Naive thymus-derived CD4-positive, alpha-beta T cell (primary cell): Measurements from ENCODE around the gene DUSP6. TPM values are rescaled to one million over a fixed set of nuclear protein-coding genes. Genes with fewer than 3 reads are reported as not detected.
A peak's percentile ranks its signal among the peaks of the same experiment; 100 is the strongest.

Experiments used
- ATAC-seq: fragments of 150-1000 bp; cut with Tn5 transposase; 2 replicates; pipeline ENCODE4 v1.10.0; 2021; ENCODE audit warnings: mild to moderate bottlenecking, moderate library complexity
- CTCF ChIA-PET: fragments of 350-600 bp; sonication (Branson Sonifier 250); formaldehyde crosslinking; loops from one replicate; lab custom pipeline; 2021; ENCODE audit warnings: antibody characterized with exemption; lab: Charles Lee
- POLR2A ChIA-PET: fragments of 350-600 bp; sonication (Branson Sonifier 250); formaldehyde crosslinking; loops from one replicate; lab custom pipeline; 2021; ENCODE audit warnings: antibody characterized with exemption, inconsistent platforms; lab: Charles Lee
- DNase-seq, 9 donors: peaks; one replicate each; pipeline versions ENCODE4 v3.0.0 to v3.0.0-alpha.2; 2020 to 2022; ENCODE audit warnings: mixed read lengths in 1 of 9
- H3K27ac ChIP-seq: one replicate; pipeline ENCODE4 v1.7.0; 2013; ENCODE audit warnings: mild to moderate bottlenecking, low read depth, low read length, moderate library complexity
- H3K27me3 ChIP-seq, 2 donors: one replicate each; pipeline ENCODE4 v1.7.0; 2013; ENCODE audit warnings: low read length in 2 of 2, mild to moderate bottlenecking in 2 of 2, moderate library complexity in 2 of 2; ENCODE audit not compliant: control insufficient read depth in 2 of 2, insufficient read depth in 2 of 2
- H3K36me3 ChIP-seq, 3 experiments: 1 replicate in 2 of 3; 2 replicates in 1 of 3; pipeline ENCODE4 v1.7.0; 2013; ENCODE audit warnings: low read length in 3 of 3, mild to moderate bottlenecking in 3 of 3, moderate library complexity in 1 of 3; ENCODE audit not compliant: insufficient read depth in 3 of 3, control insufficient read depth in 2 of 3
- H3K4me1 ChIP-seq, 2 donors: one replicate each; pipeline ENCODE4 v1.7.0; 2013; ENCODE audit warnings: low read length in 2 of 2, mild to moderate bottlenecking in 2 of 2, moderate library complexity in 1 of 2; ENCODE audit not compliant: control insufficient read depth in 2 of 2, insufficient read depth in 2 of 2
- H3K4me3 ChIP-seq: 2 replicates; pipeline ENCODE4 v1.7.0; 2013; ENCODE audit warnings: mild to moderate bottlenecking, low read length
- H3K9me3 ChIP-seq, 3 experiments: 1 replicate in 2 of 3; 2 replicates in 1 of 3; pipeline ENCODE4 v1.7.0; 2013; ENCODE audit warnings: low read length in 3 of 3; ENCODE audit not compliant: control insufficient read depth in 2 of 3
- H3K27ac Mint-ChIP-seq, 9 donors: one replicate each; pipeline ENCODE4 v1.8.0; 2020 to 2022; ENCODE audit warnings: mixed read lengths in 9 of 9, mild to moderate bottlenecking in 8 of 9, moderate library complexity in 5 of 9, inconsistent platforms in 2 of 9
- H3K27me3 Mint-ChIP-seq, 5 donors: one replicate each; pipeline ENCODE4 v1.8.0; 2021 to 2022; ENCODE audit warnings: mixed read lengths in 5 of 5, mild to moderate bottlenecking in 1 of 5
- H3K36me3 Mint-ChIP-seq, 5 donors: one replicate each; pipeline ENCODE4 v1.8.0; 2020 to 2022; ENCODE audit warnings: mixed read lengths in 5 of 5, mild to moderate bottlenecking in 3 of 5, inconsistent platforms in 1 of 5
- H3K4me1 Mint-ChIP-seq, 7 donors: one replicate each; pipeline ENCODE4 v1.8.0; 2020 to 2022; ENCODE audit warnings: mixed read lengths in 7 of 7, mild to moderate bottlenecking in 3 of 7, inconsistent platforms in 1 of 7
- H3K4me3 Mint-ChIP-seq, 10 donors: one replicate each; pipeline ENCODE4 v1.8.0; 2020 to 2022; ENCODE audit warnings: mild to moderate bottlenecking in 10 of 10, mixed read lengths in 10 of 10, moderate library complexity in 6 of 10, inconsistent platforms in 2 of 10
- H3K9me3 Mint-ChIP-seq, 11 donors: one replicate each; pipeline ENCODE4 v1.8.0; 2020 to 2022; ENCODE audit warnings: mixed read lengths in 11 of 11, mild to moderate bottlenecking in 4 of 11, inconsistent platforms in 1 of 11, moderate library complexity in 1 of 11
- intact Hi-C, 2 donors: fragments of 100-400 bp; cut with micrococcal nuclease; formaldehyde crosslinking; loops; one replicate each; pipeline ENCODE4 v1.15.1; 2023
- polyA plus RNA-seq, 2 donors: library from polyadenylated mRNA; unstranded; fragments of 300-500 nt; fragmentation: Illumina TruSeq; gene quantifications; one replicate each; pipeline ENCODE4 v1.2.3, GENCODE V29; 2021
- total RNA-seq, 6 experiments: library from RNA in 5 of 6; stranded (reverse) in 5 of 6; gene quantifications; 1 replicate in 5 of 6; 2 replicates in 1 of 6; pipeline ENCODE4 v1.2.3 and lab custom pipeline; 2021 to 2026

The DUSP6 gene
- total and polyA plus RNA-seq, 7 experiments from 2014 or later = 0.45 to 225 (median 2.8) TPM

DNA sequence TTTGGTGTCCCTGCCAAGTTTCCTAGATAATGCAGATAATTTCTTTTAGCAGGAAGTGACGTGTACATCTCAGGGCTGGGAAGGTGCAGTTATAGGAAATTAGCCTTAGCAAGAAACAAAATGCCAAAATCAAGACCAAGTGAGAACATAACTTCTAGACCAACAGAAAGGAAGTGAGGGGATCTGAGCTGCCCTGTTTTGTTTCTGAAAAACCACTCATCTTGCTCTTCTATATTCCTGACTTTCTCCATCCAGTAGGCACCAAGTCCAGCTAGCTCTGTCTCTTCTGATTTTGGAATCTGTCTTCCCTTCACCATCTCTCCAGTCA is 23.9 kb upstream of the DUSP6 start:
- H3K4me3 Mint-ChIP-seq = peak overlapping the region in 1 of 10 donors; percentile 29
- no peaks in the 10 kb centered on the region for H3K36me3 ChIP-seq
- H3K36me3 Mint-ChIP-seq = peaks cover 0 to 13% (median 0%) of the 10 kb centered on the region in 5 donors
- H3K9me3 ChIP-seq = no peaks in the 10 kb centered on the region
- peaks cover 0 to 2% (median 0%) of the 10 kb centered on the region in 11 donors for H3K9me3 Mint-ChIP-seq
- peak overlapping the region in 1 of 9 donors; percentile 59 for H3K27ac Mint-ChIP-seq
- POLR2A ChIA-PET = no interaction called here
- intact Hi-C loops = no loop called here
- DNase-seq = no peak
- peaks cover 0 to 41% (median 0%) of the 10 kb centered on the region in 7 donors for H3K4me1 Mint-ChIP-seq
- H3K27ac ChIP-seq = no peak overlapping the region
- peaks cover 0 to 12% of the 10 kb centered on the region in 2 donors for H3K4me1 ChIP-seq
- H3K27me3 Mint-ChIP-seq = no peaks in the 10 kb centered on the region
- ATAC-seq = no peak
- CTCF ChIA-PET = no interaction called here
- no peak overlapping the region for H3K4me3 ChIP-seq
- H3K27me3 ChIP-seq = no peaks in the 10 kb centered on the region

DNA sequence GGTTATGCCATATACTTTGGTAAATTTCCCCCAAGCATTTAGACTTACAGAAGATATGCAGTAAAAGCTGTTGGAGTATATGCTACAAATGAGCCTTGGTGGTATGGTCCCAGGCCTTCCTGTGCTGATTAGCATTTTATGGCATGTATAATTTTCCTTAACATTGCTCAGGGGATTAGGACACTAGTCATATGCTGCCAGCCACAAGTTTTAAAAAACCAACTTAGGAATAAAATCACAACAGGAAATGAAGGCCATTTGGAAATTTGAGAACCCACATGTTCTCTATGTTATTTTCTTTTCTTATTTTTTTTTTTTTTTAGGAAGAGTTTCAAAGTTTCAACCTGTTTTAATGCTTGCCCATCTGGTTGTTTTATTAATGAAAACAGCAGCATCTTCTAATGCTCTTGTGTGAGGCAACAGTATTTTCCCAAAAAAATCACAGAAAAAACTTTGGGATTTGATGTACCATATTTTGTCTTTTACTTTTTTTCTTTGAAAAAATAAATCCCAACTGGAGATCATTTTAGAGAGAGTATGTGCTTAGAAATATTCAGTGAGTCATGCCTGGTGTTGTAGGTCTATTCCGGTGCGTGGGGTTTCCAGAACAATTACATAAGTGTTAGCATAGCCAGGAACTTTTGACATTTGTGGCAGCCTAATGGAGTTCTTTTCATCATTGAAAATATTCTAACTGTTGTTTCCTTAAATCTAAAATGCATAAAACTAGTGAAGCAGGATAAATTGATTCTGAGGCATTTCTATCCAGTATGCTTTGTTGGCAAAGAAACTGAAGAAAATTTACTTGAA is 21.7 kb upstream of the DUSP6 start:
- no peaks in the 10 kb centered on the region for H3K36me3 ChIP-seq
- no peaks in the 10 kb centered on the region for H3K27me3 ChIP-seq
- no peak overlapping the region for H3K27ac Mint-ChIP-seq
- H3K4me3 Mint-ChIP-seq = no peak overlapping the region
- peaks cover 0 to 2% (median 0%) of the 10 kb centered on the region in 11 donors for H3K9me3 Mint-ChIP-seq
- no peaks in the 10 kb centered on the region for H3K27me3 Mint-ChIP-seq
- no peaks in the 10 kb centered on the region for H3K9me3 ChIP-seq
- H3K27ac ChIP-seq = no peak overlapping the region
- DNase-seq = no peak
- H3K36me3 Mint-ChIP-seq = peaks cover 0 to 13% (median 0%) of the 10 kb centered on the region in 5 donors
- POLR2A ChIA-PET = no interaction called here
- no peak for ATAC-seq
- intact Hi-C loops = no loop called here
- H3K4me3 ChIP-seq = no peak overlapping the region
- H3K4me1 Mint-ChIP-seq = peaks cover 0 to 46% (median 4%) of the 10 kb centered on the region in 7 donors
- H3K4me1 ChIP-seq = peaks cover 0 to 12% of the 10 kb centered on the region in 2 donors
- CTCF ChIA-PET = no interaction called here

DNA sequence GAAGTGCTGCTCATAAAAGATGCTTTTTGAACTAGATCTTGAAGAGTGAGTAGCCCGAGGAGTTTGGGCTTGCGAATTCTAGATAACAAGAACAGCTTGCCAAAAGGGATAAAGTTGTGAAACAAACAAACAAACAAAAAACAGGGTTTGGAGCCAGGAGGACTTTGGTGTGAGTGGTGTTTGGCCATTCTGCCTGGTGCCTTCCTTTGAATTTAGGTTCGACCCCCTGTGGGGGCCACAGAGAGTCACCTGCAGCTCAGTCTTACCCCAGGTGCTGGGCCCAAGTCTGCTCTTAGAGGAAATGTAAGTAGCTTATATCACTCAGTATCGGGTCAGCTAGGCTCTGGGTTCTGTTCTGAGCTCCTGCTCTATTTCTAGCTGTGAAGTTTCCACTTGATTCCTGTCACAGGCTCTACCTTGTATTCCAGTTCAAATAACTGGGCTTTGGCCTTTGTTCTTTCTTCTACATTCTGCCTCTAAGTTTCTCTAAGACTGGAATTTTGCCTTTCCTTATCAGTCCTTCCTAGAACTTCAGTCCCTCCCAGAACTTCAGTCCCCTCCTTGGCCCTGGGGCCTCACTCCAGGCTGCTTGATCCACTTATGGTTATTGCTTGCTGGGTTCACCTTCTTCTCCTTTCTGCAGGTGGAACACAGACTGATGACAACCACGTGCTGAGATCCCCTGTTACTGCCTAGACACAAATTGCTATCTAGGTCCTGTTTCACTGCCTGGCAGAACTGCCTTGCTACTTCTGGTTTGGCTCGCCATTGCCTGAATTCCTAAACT is 20.5 kb upstream of the DUSP6 start:
- CTCF ChIA-PET = no interaction called here
- Histone ChIP-seq H3K9me3 (no peaks in the 10 kb centered on the region), H3K27me3 (no peaks in the 10 kb centered on the region), H3K36me3 (no peaks in the 10 kb centered on the region), H3K4me1 (peaks cover 0 to 12% of the 10 kb centered on the region in 2 donors), H3K27ac (no peak overlapping the region), H3K4me3 (no peak overlapping the region)
- Mint-ChIP-seq H3K9me3 (peaks cover 0 to 2% (median 0%) of the 10 kb centered on the region in 11 donors), H3K36me3 (peaks cover 0 to 17% (median 0%) of the 10 kb centered on the region in 5 donors), H3K27ac (peak overlapping the region in 1 of 9 donors; percentile 13), H3K4me1 (peaks cover 0 to 45% (median 4%) of the 10 kb centered on the region in 7 donors), H3K27me3 (no peaks in the 10 kb centered on the region), H3K4me3 (no peak overlapping the region)
- no peak for DNase-seq
- intact Hi-C loops = no loop called here
- no peak for ATAC-seq
- POLR2A ChIA-PET = no interaction called here

DNA sequence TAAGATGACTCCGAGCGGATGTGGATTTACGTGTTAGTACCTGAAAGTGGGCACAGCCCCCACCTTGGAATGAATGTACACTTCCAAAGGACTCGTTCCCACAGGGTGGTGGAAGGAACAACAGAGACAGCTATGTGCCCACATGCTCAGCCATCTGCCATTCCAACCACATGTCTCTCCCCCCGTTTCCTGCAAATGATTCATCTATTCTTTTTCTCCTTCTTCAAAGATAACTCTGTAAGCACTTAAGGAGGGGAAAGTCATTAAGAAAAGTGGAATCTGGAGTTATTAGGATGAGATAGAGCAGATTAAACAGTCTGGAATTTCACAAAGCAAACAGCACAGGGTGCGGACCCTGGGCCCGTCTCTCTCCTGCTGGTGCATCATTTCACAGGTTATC is 18.5 kb upstream of the DUSP6 start:
- Mint-ChIP-seq H3K27me3 (no peaks in the 10 kb centered on the region), H3K36me3 (peaks cover 0 to 8% (median 0%) of the 10 kb centered on the region in 5 donors), H3K4me1 (peaks cover 0 to 36% (median 4%) of the 10 kb centered on the region in 7 donors), H3K9me3 (no peaks in the 10 kb centered on the region), H3K4me3 (no peak overlapping the region), H3K27ac (no peak overlapping the region)
- peaks cover 0 to 4% of the 10 kb centered on the region in 2 donors for H3K4me1 ChIP-seq
- intact Hi-C loops = no loop called here
- POLR2A ChIA-PET = no interaction called here
- H3K4me3 ChIP-seq = no peak overlapping the region
- no peaks in the 10 kb centered on the region for H3K9me3 ChIP-seq
- DNase-seq = no peak
- no peaks in the 10 kb centered on the region for H3K27me3 ChIP-seq
- CTCF ChIA-PET = no interaction called here
- ATAC-seq = no peak
- no peaks in the 10 kb centered on the region for H3K36me3 ChIP-seq
- H3K27ac ChIP-seq = no peak overlapping the region

DNA sequence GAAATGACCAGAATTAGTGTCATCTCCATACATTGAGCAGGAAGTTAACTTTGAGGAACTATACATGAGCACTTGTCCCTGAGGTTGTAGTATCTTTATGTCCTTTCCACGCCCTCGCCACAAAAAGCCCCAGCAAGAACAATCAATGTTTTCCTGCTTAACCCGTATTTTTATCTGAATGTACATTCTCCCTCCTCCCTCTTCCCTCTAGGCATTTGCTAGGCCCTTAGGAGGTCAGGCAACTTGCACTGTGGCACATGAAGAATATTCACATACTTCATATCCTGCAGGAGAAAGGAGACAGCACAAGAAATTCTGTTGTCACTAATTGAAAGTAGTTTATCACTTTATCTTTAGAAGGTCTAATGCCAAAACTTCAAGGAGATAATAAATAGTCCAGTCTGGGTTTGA is 18.1 kb upstream of the DUSP6 start:
- ChIA-PET POLR2A (no interaction called here), CTCF (no interaction called here)
- H3K27me3 Mint-ChIP-seq = no peaks in the 10 kb centered on the region
- H3K36me3 Mint-ChIP-seq = peaks cover 0 to 4% (median 0%) of the 10 kb centered on the region in 5 donors
- intact Hi-C loops = no loop called here
- peaks cover 0 to 31% (median 3%) of the 10 kb centered on the region in 7 donors for H3K4me1 Mint-ChIP-seq
- Histone ChIP-seq H3K4me1 (no peaks in the 10 kb centered on the region), H3K36me3 (no peaks in the 10 kb centered on the region), H3K9me3 (no peaks in the 10 kb centered on the region), H3K27ac (no peak overlapping the region), H3K4me3 (no peak overlapping the region), H3K27me3 (no peaks in the 10 kb centered on the region)
- H3K9me3 Mint-ChIP-seq = no peaks in the 10 kb centered on the region
- H3K4me3 Mint-ChIP-seq = no peak overlapping the region
- ATAC-seq = no peak
- no peak for DNase-seq
- H3K27ac Mint-ChIP-seq = no peak overlapping the region

DNA sequence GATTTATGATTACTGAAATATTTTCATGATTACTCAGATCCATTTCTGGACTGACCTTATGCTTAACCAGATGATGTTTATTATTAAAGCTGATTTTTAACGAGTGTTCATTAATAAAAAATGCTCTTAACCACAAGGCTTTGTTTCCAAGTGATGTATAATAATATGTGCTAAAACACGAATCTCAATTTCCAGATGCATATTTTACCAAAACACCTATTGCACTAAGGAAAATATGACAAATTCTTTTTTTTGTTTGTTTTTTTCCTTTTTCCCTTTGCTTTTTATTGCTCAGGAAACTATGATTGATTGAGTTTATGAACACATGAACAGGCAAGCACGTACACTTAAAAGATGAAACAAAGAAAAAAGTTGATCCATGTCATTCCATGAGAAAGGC is 16.9 kb upstream of the DUSP6 start:
- Mint-ChIP-seq H3K4me1 (peaks cover 0 to 27% (median 3%) of the 10 kb centered on the region in 7 donors), H3K36me3 (peaks cover 0 to 4% (median 0%) of the 10 kb centered on the region in 5 donors), H3K27ac (no peak overlapping the region), H3K4me3 (no peak overlapping the region), H3K9me3 (no peaks in the 10 kb centered on the region), H3K27me3 (no peaks in the 10 kb centered on the region)
- Histone ChIP-seq H3K27ac (no peak overlapping the region), H3K4me1 (no peaks in the 10 kb centered on the region), H3K9me3 (no peaks in the 10 kb centered on the region), H3K27me3 (no peaks in the 10 kb centered on the region), H3K36me3 (no peaks in the 10 kb centered on the region), H3K4me3 (no peak overlapping the region)
- no peak for DNase-seq
- ChIA-PET POLR2A (no interaction called here), CTCF (no interaction called here)
- intact Hi-C loops = no loop called here
- no peak for ATAC-seq
